GM18909 (cell line): Measurements from ENCODE around the gene TNP2.

Source experiments
- ATAC-seq: cut with Tn5 transposase; IDR thresholded peaks from one replicate; pipeline ENCODE4 v1.9.1; 2021; ENCODE audit warnings: mild to moderate bottlenecking; ENCODE audit not compliant: unreplicated experiment, poor library complexity

The TNP2 gene

GRCh38 chr16:11245222-11245737 is 23.8 kb downstream of the TNP2 start:
- ATAC-seq, result no peak

DNA sequence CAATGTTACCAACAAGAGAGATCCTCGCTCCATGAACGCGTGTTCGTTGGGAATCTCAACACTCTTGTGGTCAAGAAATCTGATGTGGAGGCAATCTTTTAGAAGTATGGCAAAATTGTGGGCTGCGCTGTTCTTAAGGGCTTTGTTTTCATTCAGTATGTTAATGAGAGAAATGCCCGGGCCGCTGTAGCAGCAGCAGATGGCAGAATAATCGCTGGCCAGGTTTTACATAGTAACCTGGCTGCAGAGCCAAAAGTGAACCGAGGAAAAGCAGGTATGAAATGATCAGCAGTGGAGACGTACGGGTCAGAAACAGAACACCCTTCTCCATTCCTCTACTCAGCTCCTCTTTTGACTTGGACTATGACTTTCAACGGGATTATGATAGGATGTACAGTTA is 26.5 kb downstream of the TNP2 start:
- no peak for ATAC-seq

- ATAC-seq, result no peak
Observed at GRCh38 chr16:11241480-11242204, 27.5 kb downstream of the TNP2 start.

GRCh38 chr16:11240636-11241473 is 28.3 kb downstream of the TNP2 start:
- no peak for ATAC-seq

- no peak for ATAC-seq
Observed at GRCh38 chr16:11239644-11240632, 29.2 kb downstream of the TNP2 start.

DNA sequence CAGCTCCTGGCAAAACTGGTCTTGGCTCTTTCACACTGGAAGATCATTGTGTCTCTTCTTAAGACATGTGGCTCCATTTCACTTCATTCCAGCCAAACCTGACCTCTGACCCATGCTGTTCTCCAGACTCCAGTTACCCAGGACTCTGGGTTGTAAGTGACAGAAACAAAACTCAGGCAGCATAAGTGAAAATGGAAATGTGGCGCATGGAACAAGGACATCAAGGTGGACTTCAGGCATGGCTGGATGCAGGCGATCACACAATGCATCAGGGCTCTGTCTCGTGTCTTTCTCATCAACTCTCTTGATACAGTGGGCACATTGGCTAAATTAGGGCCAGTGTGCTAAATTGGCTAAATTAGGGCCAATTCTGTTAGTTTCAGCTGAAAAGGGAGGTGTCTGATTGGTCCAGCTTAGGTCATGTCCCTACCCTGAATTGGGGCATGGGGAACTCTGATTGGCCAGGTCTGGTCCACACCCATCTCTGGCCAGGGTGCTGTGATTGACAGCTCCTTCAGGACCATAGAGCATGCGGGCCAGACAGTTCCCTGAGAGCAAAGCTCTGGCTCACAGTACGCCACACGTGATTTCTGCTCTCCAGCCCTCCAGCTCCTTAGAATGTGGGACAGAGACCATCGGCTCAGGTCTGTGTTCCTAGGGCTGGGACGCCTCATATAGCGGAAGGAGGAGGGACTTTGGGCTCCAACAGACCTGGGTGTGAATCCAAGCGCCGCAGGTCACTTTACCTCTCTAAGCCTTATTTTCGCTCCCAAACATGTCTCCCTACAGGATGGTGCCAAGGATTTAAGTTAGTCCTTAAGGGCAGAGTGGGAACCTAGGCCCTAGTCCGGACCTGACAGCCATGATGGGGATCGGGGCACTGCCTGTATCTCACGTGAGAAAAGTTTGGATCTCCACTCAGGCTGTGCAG is 30.6 kb downstream of the TNP2 start:
- ATAC-seq, result no peak

- no peak for ATAC-seq
Observed at GRCh38 chr16:11236461-11237254, 32.5 kb downstream of the TNP2 start.

DNA sequence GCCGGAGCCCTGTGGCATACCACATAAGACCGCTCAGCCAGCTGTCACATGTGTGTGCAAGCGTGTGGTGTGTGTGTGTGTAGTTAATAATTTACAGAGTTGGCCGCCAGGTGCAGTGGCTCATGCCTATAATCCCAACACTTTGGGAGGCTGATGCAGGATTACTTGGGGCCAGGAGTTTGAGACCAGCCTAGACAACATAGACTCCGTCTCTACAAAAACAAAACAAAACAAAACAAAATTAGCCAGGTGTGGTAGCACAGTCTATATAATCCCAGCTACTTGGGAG is 33.5 kb downstream of the TNP2 start:
- no peak for ATAC-seq

GRCh38 chr16:11234884-11235702 is 34.0 kb downstream of the TNP2 start:
- ATAC-seq, result no peak

DNA sequence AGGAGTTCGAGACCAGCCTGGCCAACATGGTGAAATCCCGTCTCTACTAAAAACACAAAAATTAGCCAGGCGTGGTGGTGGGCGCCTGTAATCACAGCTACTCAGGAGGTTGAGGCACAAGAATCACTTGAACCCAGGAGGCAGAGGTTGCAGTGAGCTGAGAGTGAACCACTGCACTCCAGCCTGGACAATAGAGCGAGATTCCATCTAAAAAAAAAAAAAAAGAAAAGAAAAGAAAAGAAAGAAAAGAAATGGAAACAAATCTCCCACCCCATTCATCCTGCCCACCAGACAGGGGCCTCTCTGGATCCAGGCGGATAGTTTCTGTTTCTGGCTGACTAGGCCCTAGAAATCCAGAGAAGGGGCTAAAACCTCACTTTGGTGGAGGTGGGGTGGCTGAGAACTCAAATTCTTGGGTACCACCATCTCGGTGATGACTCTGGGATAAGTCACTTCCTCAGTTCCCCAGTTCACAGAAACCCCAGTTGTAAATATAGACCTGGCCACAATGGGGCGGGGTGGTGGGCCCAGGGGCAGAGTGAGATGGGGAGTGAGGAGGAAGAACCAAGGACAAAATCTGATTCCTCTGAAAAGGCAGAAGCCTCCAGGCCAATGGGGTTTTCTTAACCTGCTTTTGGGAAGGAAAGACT is 35.3 kb downstream of the TNP2 start:
- no peak for ATAC-seq

DNA sequence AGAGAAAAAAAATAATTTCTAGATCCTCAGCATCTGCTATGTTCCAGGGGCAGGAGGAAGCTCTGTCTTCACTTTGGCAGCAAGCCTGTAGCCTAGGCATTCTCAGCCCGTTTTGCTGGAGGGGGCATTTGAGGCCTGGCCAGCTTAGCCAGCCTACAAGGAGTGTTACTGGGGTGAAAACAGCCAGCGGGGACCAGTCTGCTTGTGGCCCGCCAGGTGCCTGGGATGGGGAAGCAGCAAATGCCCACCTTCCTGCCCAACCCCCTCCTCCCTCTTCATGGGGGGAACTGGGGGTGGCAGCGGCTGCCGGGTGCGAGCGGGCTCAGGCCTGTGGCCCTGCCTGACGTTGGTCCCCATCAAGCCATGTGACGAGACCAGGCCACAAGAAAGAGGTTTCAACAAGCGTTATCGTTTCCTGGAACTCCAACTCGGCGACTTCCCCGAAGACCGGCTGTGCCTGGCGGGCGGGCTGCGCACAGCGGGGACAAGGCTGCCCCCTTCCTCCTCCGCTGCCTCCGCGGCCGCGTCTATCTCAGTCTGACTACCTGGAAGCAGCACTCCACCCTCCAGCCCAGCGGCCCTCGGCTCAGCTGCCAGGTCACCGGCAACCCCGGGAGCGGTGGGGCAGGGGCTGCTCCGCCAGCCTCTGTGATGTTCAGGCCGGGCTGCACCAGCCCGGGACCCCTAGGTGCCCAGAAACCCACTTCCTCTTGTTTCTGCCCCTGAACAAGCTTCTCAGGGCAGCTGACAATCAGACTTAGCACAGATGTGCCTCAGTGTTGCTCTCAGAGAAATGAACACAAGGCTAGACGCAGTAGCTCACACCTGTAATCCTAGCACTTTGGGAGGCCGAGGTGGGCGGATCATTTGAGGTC is 36.0 kb downstream of the TNP2 start:
- ATAC-seq, result peak; percentile 52

GRCh38 chr16:11232302-11232851 is 36.7 kb downstream of the TNP2 start:
- ATAC-seq, result no peak

- no peak for ATAC-seq
Observed at GRCh38 chr16:11231367-11231970, 37.7 kb downstream of the TNP2 start.

DNA sequence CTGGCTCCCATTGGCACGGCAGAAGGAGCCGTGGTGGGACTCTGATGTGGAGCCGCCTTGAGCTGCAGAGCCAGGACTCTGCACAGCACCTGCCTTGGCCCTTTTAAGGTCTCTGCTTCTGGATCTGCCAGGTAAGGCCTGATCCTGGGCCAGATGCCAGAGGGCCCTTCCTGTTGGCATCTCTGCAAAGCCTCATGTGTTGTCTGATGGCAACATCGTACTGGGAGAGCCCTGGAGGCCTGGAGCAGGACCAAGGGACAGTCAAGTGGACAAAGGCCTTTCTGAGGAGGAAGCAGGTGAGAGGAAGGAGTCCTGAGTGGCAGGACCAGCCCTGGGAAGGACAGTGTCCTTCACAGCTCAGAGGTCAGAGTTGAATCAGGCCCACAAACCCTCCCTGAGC is 39.2 kb downstream of the TNP2 start:
- ATAC-seq, result no peak

DNA sequence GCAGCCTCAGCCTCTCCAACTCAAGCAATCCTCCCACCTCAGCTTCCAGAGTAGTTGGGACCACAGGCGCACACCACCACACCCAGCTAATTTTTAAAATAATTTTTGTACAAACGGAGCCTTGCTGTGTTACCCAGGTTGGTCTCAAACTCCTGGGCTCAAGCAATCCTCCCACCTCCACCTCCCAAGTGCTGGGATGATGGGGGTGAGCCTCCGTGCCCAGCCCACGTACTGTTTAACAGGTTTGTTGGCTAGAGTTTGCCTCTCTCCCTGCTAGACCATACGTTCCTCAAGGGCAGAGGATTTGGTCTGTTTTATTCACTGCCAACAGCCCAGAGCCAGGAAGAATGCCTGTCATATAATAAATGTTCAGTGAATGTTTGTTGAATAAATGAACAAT is 39.7 kb downstream of the TNP2 start:
- ATAC-seq, result no peak
